ENCODE results near the gene TMEM37.

DNA sequence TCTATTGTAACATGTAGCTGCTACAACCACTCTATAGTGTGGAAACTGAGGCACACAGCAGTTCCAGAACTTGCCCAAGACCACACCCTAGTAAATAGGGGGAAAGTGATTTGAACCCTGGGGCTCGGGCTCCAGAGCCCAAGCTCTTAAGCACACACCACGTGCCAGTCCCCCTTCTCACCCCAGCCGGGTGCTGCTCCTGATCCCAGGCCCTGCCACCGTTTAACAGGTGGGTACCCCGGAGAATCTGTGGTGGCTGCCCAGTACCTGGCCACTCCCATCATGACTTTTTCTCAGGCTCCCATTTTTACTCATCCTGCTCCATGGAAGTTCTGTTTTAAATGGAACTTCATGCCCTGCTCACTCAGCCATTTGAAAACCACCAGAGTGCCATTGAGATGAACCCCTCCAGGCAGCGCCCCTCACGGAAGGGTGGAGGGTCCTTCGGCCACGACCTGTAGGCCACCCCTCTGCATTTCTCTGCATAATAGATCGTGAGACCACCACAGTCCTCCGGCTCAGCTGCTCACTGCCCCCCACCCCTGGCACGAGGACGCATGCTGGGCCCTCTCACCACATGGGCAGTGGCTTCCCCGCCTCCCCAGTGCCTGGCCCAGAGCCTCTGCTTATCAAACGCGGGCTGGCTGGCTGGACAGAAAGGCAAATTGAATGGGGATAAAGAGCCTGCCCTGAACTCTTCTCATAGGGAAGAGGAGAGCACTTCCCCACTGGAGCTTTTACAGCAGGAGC, 42.1 kb downstream of the TMEM37 start:
- TF ChIP-seq, protein P1, sequence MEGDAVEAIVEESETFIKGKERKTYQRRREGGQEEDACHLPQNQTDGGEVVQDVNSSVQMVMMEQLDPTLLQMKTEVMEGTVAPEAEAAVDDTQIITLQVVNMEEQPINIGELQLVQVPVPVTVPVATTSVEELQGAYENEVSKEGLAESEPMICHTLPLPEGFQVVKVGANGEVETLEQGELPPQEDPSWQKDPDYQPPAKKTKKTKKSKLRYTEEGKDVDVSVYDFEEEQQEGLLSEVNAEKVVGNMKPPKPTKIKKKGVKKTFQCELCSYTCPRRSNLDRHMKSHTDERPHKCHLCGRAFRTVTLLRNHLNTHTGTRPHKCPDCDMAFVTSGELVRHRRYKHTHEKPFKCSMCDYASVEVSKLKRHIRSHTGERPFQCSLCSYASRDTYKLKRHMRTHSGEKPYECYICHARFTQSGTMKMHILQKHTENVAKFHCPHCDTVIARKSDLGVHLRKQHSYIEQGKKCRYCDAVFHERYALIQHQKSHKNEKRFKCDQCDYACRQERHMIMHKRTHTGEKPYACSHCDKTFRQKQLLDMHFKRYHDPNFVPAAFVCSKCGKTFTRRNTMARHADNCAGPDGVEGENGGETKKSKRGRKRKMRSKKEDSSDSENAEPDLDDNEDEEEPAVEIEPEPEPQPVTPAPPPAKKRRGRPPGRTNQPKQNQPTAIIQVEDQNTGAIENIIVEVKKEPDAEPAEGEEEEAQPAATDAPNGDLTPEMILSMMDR (conservative IDR thresholded peaks at IDR 0.05), result no peak
- no peak for TF ChIP-seq ZFX (IDR thresholded peaks at IDR 0.05)

Data from C4-2B (cell line).